Liver (tissue), 9 donors: Measurements from ENCODE around the gene HOXD13. TPM values are rescaled to one million over a fixed set of nuclear protein-coding genes. Genes with fewer than 3 reads are reported as not detected.

Experiments
- DNase-seq: peaks from one replicate; pipeline ENCODE4 v3.0.0-alpha.2; 2017; ENCODE audit warnings: low spot score
- H3K27ac ChIP-seq, 2 donors: one replicate each; pipeline ENCODE4 v1.7.0; 2013; ENCODE audit warnings: inconsistent platforms in 2 of 2, low read length in 2 of 2, control low read depth in 1 of 2, low read depth in 1 of 2, mild to moderate bottlenecking in 1 of 2
- H3K27me3 ChIP-seq, 4 donors: one replicate each; pipeline versions ENCODE4 v1.6.1 to v1.7.0; 2013; ENCODE audit warnings: low read length in 3 of 4, inconsistent platforms in 1 of 4, mild to moderate bottlenecking in 1 of 4, moderate library complexity in 1 of 4; ENCODE audit not compliant: control insufficient read depth in 4 of 4, insufficient read depth in 4 of 4
- H3K36me3 ChIP-seq, 4 donors: one replicate each; pipeline versions ENCODE4 v1.6.1 to v1.7.0; 2013; ENCODE audit warnings: low read length in 3 of 4, mild to moderate bottlenecking in 3 of 4, low read depth in 1 of 4, moderate library complexity in 1 of 4; ENCODE audit not compliant: control insufficient read depth in 4 of 4, insufficient read depth in 3 of 4
- H3K4me1 ChIP-seq, 4 donors: one replicate each; pipeline versions ENCODE4 v1.6.1 to v1.7.0; 2013; ENCODE audit warnings: low read length in 3 of 4, mild to moderate bottlenecking in 3 of 4, moderate library complexity in 1 of 4; ENCODE audit not compliant: control insufficient read depth in 4 of 4, insufficient read depth in 4 of 4
- H3K4me3 ChIP-seq, 3 donors: one replicate each; pipeline versions ENCODE4 v1.6.1 to v1.7.0; 2013; ENCODE audit warnings: low read length in 3 of 3, control low read depth in 1 of 3, low read depth in 1 of 3, mild to moderate bottlenecking in 1 of 3
- H3K9ac ChIP-seq, 2 donors: one replicate each; pipeline ENCODE4 v1.7.0; 2013; ENCODE audit warnings: low read length in 2 of 2, mild to moderate bottlenecking in 2 of 2, moderate library complexity in 2 of 2, control low read depth in 1 of 2, low read depth in 1 of 2
- H3K9me3 ChIP-seq, 4 donors: one replicate each; pipeline versions ENCODE4 v1.6.1 to v1.7.0; 2013; ENCODE audit warnings: low read length in 3 of 4; ENCODE audit not compliant: control insufficient read depth in 4 of 4
- CTCF ChIP-seq: fragments of 150-350 bp; IDR thresholded peaks from 2 replicates; pipeline ENCODE4 v1.5.1; 2017; ENCODE audit warnings: improper control_type of control experiment, low read depth, low read length; ENCODE audit not compliant: missing input control
- EGR1 ChIP-seq, 2 donors: IDR thresholded peaks; 2 replicates each; pipeline ENCODE4 v1.6.1; 2016 to 2018; ENCODE audit warnings: antibody characterized with exemption in 2 of 2, low read depth in 2 of 2
- FOXA2 ChIP-seq: IDR thresholded peaks from 2 replicates; pipeline ENCODE4 v1.6.1; 2016; ENCODE audit warnings: antibody characterized with exemption
- HNF4A ChIP-seq, 2 donors: conservative IDR thresholded peaks; 2 replicates each; pipeline ENCODE4 v1.6.1; 2016; ENCODE audit warnings: antibody characterized with exemption in 2 of 2, mild to moderate bottlenecking in 2 of 2
- HNF4G ChIP-seq: IDR thresholded peaks from 2 replicates; pipeline ENCODE4 v1.6.1; 2016; ENCODE audit warnings: antibody characterized with exemption
- MAX ChIP-seq: IDR thresholded peaks from 2 replicates; pipeline ENCODE4 v1.6.1; 2016; ENCODE audit warnings: antibody characterized with exemption
- NR2F2 ChIP-seq: IDR thresholded peaks from 2 replicates; pipeline ENCODE4 v1.6.1; 2016; ENCODE audit warnings: antibody characterized with exemption
- RAD21 ChIP-seq, 2 donors: IDR thresholded peaks; 2 replicates each; pipeline ENCODE4 v1.6.1; 2016; ENCODE audit warnings: antibody characterized with exemption in 2 of 2, mild to moderate bottlenecking in 2 of 2
- RXRA ChIP-seq, 2 donors: IDR thresholded peaks; 2 replicates each; pipeline ENCODE4 v1.6.1; 2017 to 2018; ENCODE audit warnings: antibody characterized with exemption in 2 of 2, mild to moderate bottlenecking in 1 of 2
- SP1 ChIP-seq: IDR thresholded peaks from 2 replicates; pipeline ENCODE4 v1.6.1; 2018; ENCODE audit warnings: antibody characterized with exemption, mild to moderate bottlenecking
- TAF1 ChIP-seq: conservative IDR thresholded peaks from 2 replicates; pipeline ENCODE4 v1.6.1; 2016; ENCODE audit warnings: antibody characterized with exemption, mild to moderate bottlenecking
- YY1 ChIP-seq: IDR thresholded peaks from 2 replicates; pipeline ENCODE4 v1.6.1; 2016; ENCODE audit warnings: antibody characterized with exemption, mild to moderate bottlenecking
- WGBS: extraction: QIAGEN DNeasy Blood & Tissue Kit; methylation state at CpG from one replicate; pipeline ENCODE4 v1.1.7; 2013; 5-methylcytosine and 5-hydroxymethylcytosine counted together
- polyA plus RNA-seq, 2 donors: library from polyadenylated mRNA; stranded (reverse) in 1 of 2; unstranded in 1 of 2; fragments of 200-250 nt in 1 of 2; fragments of >200 nt in 1 of 2; fragmentation: Nextera tagmentation in 1 of 2; extraction: Ambion mirVana in 1 of 2; gene quantifications; one replicate each; pipeline versions ENCODE4 v1.2.1 to v1.2.3, GENCODE V29; 2013 to 2015
- total RNA-seq, 2 donors: library from RNA; depleted of rRNA; stranded (reverse); fragments of >200 nt; gene quantifications; one replicate each; pipeline ENCODE4 v1.2.3, GENCODE V29; 2014
- TF ChIP-seq, protein P1 (sequence below): IDR thresholded peaks from 2 replicates; pipeline ENCODE4 v1.6.1; 2016; ENCODE audit warnings: antibody characterized with exemption
- TF ChIP-seq, protein P2 (sequence below): IDR thresholded peaks from 2 replicates; pipeline ENCODE4 v1.6.1; 2016; ENCODE audit warnings: antibody characterized with exemption, mild to moderate bottlenecking
- donor health status: healthy.
- donor health status: healthy.
- donor health status: healthy.
- donor health status: healthy.
- donor health status: healthy.

Gene HOXD13
- total and polyA plus RNA-seq, 4 donors = not detected

GRCh38 chr2:176088048-176088936, 4.2 kb upstream of the HOXD13 start:
- Histone ChIP-seq H3K9me3 (peaks cover 0 to 4% (median 0%) of the 10 kb centered on the region in 4 donors), H3K36me3 (no peaks in the 10 kb centered on the region), H3K4me1 (peaks cover 10 to 24% (median 19%) of the 10 kb centered on the region in 4 donors), H3K9ac (no peak overlapping the region), H3K27ac (no peak overlapping the region), H3K27me3 (peaks cover 19 to 61% (median 39%) of the 10 kb centered on the region in 4 donors), H3K4me3 (peak overlapping the region in 2 of 3 donors; percentile 27 to 38)
- WGBS = 4% methylated on average over 49 of the region's 49 CpGs
- DNase-seq = no peak
- TF ChIP-seq HNF4G (no peak), TAF1 (no peak), RXRA (IDR thresholded peaks at IDR 0.05) (no peak), MAX (no peak), YY1 (no peak), EGR1 (IDR thresholded peaks at IDR 0.05; ENCODE audit: low read depth in 2 of 2) (no peak), NR2F2 (no peak), SP1 (no peak), HNF4A (conservative IDR thresholded peaks at IDR 0.05) (no peak), FOXA2 (no peak), CTCF (peak; percentile 70), RAD21 (IDR thresholded peaks at IDR 0.05) (peak; percentile 76 to 82)
- TF ChIP-seq, protein P1, sequence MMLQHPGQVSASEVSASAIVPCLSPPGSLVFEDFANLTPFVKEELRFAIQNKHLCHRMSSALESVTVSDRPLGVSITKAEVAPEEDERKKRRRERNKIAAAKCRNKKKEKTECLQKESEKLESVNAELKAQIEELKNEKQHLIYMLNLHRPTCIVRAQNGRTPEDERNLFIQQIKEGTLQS = no peak
- TF ChIP-seq, protein P2, sequence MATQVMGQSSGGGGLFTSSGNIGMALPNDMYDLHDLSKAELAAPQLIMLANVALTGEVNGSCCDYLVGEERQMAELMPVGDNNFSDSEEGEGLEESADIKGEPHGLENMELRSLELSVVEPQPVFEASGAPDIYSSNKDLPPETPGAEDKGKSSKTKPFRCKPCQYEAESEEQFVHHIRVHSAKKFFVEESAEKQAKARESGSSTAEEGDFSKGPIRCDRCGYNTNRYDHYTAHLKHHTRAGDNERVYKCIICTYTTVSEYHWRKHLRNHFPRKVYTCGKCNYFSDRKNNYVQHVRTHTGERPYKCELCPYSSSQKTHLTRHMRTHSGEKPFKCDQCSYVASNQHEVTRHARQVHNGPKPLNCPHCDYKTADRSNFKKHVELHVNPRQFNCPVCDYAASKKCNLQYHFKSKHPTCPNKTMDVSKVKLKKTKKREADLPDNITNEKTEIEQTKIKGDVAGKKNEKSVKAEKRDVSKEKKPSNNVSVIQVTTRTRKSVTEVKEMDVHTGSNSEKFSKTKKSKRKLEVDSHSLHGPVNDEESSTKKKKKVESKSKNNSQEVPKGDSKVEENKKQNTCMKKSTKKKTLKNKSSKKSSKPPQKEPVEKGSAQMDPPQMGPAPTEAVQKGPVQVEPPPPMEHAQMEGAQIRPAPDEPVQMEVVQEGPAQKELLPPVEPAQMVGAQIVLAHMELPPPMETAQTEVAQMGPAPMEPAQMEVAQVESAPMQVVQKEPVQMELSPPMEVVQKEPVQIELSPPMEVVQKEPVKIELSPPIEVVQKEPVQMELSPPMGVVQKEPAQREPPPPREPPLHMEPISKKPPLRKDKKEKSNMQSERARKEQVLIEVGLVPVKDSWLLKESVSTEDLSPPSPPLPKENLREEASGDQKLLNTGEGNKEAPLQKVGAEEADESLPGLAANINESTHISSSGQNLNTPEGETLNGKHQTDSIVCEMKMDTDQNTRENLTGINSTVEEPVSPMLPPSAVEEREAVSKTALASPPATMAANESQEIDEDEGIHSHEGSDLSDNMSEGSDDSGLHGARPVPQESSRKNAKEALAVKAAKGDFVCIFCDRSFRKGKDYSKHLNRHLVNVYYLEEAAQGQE = no peak

- H3K9ac ChIP-seq = no peak overlapping the region
- 8% methylated on average over 6 of the region's 6 CpGs for WGBS
- peaks cover 0 to 2% (median under 1%) of the 10 kb centered on the region in 4 donors for H3K9me3 ChIP-seq
- H3K4me3 ChIP-seq = no peak overlapping the region
- H3K36me3 ChIP-seq = no peaks in the 10 kb centered on the region
- H3K27ac ChIP-seq = no peak overlapping the region
- peaks cover 17 to 55% (median 38%) of the 10 kb centered on the region in 4 donors for H3K27me3 ChIP-seq
- no peak for TF ChIP-seq EGR1 (IDR thresholded peaks at IDR 0.05; ENCODE audit: low read depth in 2 of 2)
- DNase-seq = no peak
- H3K4me1 ChIP-seq = peaks cover 10 to 25% (median 19%) of the 10 kb centered on the region in 4 donors
Observed at GRCh38 chr2:176088937-176089842, 3.3 kb upstream of the HOXD13 start.
